ENCODE results near the gene ANKRD11.
"Not testable (repeated sequence)": the region's sequence is repeated elsewhere in the genome, so short reads cannot be mapped to it uniquely, and the experiment has no call there.

GRCh38 chr16:89362540-89363223 is 127.7 kb downstream of the ANKRD11 start:
- TF ChIP-seq POLR2A (IDR thresholded peaks at IDR 0.05; ENCODE audit: low read length); GATA1 (IDR thresholded peaks at IDR 0.05; ENCODE audit: low read depth, low read length): not testable (repeated sequence)
